DMS53 (cell line): Measurements from ENCODE around the gene CPB1.

Experiments used
- DNase-seq: peaks from one replicate; lab custom pipeline; 2025; lab: John Stamatoyannopoulos, UW

Gene CPB1

GRCh38 chr3:148883163-148883562, 55.6 kb downstream of the CPB1 start:
- DNase-seq, result no peak

- no peak for DNase-seq
Observed at GRCh38 chr3:148884261-148884660, 56.6 kb downstream of the CPB1 start.

- no peak for DNase-seq
Observed at GRCh38 chr3:148889828-148890227, 62.2 kb downstream of the CPB1 start.

- DNase-seq, result no peak
Observed at GRCh38 chr3:148896062-148896461, 68.5 kb downstream of the CPB1 start.

GRCh38 chr3:148901987-148902791, 74.6 kb downstream of the CPB1 start:
- DNase-seq, result no peak

- DNase-seq, result no peak
Observed at GRCh38 chr3:148903022-148903442, 75.4 kb downstream of the CPB1 start.

- DNase-seq, result no peak
Observed at GRCh38 chr3:148903941-148904340, 76.3 kb downstream of the CPB1 start.

GRCh38 chr3:148906667-148907066, 79.1 kb downstream of the CPB1 start:
- DNase-seq, result no peak
